ENCODE measurements around the gene MTMR12.

MTMR12 gene

GRCh38 chr5:32274548-32275395, 38.0 kb downstream of the MTMR12 start:
- no peak for DNase-seq (ENCODE audit: low read depth)

DNA sequence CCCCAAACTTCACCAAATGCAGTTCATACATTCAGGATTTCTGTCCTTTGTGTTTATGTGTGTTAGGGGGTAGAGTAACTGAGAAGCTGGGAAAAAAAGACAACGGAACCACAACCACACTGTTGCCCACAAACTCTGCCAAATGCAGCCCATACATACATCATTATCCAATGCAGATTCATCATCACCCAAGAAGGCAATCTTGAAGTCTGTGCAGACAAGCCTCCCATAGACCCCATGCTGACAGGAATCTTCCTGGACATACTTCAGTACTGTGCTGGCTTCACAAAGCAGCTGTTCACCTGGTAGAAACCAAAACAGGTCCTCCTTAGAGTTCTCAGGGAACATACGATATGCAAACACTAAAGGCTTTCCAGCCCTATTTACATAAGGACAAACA, 38.9 kb downstream of the MTMR12 start:
- DNase-seq (ENCODE audit: low read depth) = no peak

- DNase-seq (ENCODE audit: low read depth) = no peak
Observed at GRCh38 chr5:32272746-32273145, 40.0 kb downstream of the MTMR12 start.

- DNase-seq (ENCODE audit: low read depth) = no peak
Observed at GRCh38 chr5:32270946-32271345, 41.8 kb downstream of the MTMR12 start.

DNA sequence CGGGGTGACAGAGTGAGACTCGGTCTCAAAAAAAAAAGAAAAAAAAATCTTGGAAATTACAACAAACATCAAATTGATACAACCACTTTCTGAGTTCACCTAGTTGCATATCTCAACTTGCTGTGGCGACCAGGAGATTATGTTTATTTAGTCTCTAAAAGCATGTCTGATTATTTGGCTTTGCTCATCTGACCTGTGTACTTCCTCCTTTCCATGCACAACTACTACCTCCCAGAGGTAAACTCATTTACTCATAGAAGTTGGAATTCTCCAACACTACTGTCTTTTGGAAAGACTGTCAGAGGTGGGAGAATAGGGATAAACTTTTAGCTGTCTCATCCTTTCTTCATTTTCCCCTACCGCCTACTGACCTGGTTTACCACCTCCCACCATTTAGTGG, 42.6 kb downstream of the MTMR12 start:
- DNase-seq (ENCODE audit: low read depth) = no peak

- no peak for DNase-seq (ENCODE audit: low read depth)
Observed at GRCh38 chr5:32265902-32266301, 46.8 kb downstream of the MTMR12 start.

DNA sequence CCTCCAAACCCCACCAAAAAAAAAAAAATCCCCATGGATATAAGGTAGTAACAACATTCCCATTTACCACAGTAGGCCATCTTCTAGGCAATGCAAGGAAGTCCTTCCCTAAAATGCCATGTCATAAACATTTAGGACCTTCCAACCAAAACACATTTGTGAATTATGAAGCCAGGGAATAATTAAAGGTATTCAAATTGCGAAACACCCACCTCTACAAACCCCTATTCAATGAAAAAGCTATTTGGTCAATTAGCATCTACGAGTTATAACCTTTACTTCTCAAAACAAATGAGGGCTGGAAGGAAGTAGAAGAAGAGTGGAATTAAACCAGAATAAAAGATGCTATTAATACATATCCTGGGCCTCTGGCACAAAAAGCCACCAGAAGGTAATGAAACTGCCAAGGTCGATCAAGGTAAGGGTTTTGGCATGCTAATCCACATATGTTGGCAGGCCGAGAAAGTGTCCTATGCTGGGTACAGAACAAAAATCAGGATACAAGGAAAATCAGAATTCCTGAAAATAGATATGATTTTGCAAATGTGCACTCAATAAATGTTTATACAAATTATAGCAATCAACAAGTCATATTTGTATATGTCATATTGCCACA, 47.7 kb downstream of the MTMR12 start:
- DNase-seq (ENCODE audit: low read depth) = no peak

DNA sequence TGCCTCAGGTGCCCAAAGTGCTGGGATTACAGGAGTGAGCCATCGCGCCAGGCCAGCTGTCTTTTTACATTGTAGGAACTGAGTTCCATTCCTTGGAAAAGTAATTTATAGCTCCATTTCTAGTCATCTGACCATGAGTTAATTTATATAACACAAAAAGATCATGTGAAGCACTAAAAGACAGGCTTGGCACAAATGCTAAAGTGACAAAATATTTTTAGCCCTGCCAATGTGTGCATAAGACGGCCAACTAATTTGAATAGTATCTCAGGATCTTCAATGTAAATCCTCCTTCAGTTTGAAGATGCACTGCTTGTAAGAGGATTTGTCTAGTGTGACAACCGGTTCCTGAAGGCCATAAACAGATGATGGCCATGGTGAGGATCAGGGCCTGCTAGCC, 49.1 kb downstream of the MTMR12 start:
- DNase-seq (ENCODE audit: low read depth) = no peak

DNA sequence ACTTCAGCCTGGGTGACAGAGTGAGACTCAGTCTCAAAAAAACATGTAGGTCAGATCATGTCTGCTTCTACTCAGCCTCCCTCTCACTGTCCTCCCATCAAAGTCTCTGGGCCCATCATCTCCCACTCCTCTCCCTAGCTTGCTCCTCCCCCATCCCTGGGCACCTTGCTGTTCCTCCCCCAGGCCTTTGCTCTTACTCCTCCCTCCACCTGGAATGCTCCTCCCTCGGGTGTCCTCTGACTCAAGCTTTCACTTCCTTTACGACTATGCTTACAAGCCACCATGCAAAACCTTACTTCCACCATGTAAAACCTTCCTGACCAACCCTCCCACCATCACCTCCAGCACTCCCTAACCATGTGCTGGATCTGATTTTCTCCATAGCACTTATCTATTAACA, 51.5 kb downstream of the MTMR12 start:
- no peak for DNase-seq (ENCODE audit: low read depth)

GRCh38 chr5:32259033-32259432, 53.7 kb downstream of the MTMR12 start:
- DNase-seq (ENCODE audit: low read depth) = no peak

DNA sequence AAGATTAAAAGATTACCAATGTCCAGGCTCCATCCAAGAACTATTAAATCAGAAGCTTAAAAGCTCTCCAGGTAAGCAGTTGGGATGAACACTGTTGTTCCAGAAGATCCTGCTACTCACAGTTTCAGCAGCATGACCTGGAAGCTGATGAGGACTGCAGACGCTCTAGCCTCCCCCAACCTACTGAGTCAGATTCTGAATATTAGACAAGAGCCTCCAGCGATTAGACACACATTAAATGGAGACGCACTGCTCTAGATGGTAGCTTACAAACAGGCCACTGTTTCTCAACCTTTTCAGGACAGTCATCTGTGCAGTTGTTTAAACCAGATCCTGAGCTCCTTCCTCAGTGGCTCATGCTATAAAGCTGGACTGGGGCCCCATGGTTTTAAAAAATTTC, 54.3 kb downstream of the MTMR12 start:
- DNase-seq (ENCODE audit: low read depth) = no peak

- DNase-seq (ENCODE audit: low read depth) = no peak
Observed at GRCh38 chr5:32255540-32255900, 57.2 kb downstream of the MTMR12 start.

- no peak for DNase-seq (ENCODE audit: low read depth)
Observed at GRCh38 chr5:32254881-32255539, 57.7 kb downstream of the MTMR12 start.

- no peak for DNase-seq (ENCODE audit: low read depth)
Observed at GRCh38 chr5:32251871-32252458, 60.8 kb downstream of the MTMR12 start.

- no peak for DNase-seq (ENCODE audit: low read depth)
Observed at GRCh38 chr5:32249668-32250067, 63.1 kb downstream of the MTMR12 start.

- DNase-seq (ENCODE audit: low read depth) = no peak
Observed at GRCh38 chr5:32245742-32246141, 67.0 kb downstream of the MTMR12 start.

DNA sequence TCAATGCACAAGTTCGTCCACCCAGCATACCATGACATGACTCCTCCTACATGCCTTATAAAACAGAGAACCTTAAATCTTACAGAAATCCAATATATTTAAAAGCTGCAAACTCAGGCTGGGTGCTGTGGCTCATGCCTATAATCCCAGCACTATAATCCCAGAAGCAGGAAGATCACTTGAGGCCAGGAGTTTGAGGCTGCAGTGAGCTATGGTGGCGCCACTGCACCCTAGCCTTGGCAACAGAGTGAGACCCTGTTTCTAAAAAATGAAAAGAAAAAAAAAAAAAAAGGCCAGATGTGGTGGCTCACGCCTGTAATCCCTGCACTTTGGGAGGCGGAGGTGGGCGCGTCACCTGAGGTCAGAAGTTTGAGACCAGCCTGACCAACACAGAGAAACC, 68.7 kb downstream of the MTMR12 start:
- no peak for DNase-seq (ENCODE audit: low read depth)

- no peak for DNase-seq (ENCODE audit: low read depth)
Observed at GRCh38 chr5:32241034-32241783, 71.5 kb downstream of the MTMR12 start.

DNA sequence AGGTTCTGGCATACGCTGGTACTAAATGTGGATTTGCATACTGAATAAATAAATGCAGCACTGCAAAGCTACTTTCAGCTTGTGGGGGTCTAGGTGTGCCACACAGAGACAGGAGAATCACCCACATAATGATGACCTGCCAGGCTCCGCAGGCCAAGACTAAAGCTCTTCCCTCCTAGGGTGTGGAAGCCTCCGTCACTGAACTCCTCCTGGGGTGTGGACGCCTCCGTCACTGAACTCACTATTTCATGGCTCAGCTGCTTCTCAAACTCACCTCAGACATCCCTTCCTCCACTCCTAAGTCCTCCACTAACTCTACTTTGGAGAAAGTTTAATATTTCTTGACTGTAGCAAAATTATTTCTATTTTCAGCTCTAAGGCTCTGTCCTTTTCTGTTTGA, 73.4 kb downstream of the MTMR12 start:
- no peak for DNase-seq (ENCODE audit: low read depth)

GRCh38 chr5:32233696-32234447, 78.9 kb downstream of the MTMR12 start:
- no peak for DNase-seq (ENCODE audit: low read depth)

DNA sequence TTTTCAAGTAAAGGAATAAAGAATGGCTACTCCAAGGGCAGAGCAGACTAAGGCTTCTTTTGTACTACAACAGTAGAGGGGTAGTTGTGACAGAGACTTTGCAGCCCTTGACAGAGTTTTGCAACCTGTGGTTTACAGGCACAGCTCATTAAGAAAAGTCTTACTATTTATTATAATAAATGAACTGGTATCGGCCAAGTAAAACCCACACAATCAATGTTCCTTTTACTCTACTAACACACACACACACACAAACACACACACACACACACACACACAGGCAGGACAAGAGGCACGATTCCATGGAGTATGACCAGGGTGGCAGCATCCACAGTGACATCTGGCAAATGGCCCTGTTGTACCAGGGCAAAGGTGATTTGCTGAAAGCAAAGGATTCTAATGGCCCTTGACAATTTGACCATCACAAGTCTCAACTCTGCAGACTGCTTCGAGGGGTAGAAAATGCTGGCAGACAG, 79.5 kb downstream of the MTMR12 start:
- DNase-seq (ENCODE audit: low read depth) = no peak

Measured in activated T-helper 9 cell treated with anti-CD3 and anti-CD28 coated beads, Interleukin-2, amount 50 U/mL, for 16 hours (primary cell).